ENCODE results near the gene KIF3C. TPM values are rescaled to one million over a fixed set of nuclear protein-coding genes. Genes with fewer than 3 reads are reported as not detected.

Gene KIF3C
- total RNA-seq, 1 experiment from 2014 or later = 41.4 TPM

- H3K14ac ChIP-seq (ENCODE audit: insufficient read depth, low read length) = no peak overlapping the region
- no peaks in the 10 kb centered on the region for H3K9me3 ChIP-seq (ENCODE audit: control insufficient read depth, low read depth, low read length)
- H3K9ac ChIP-seq (ENCODE audit: extremely low read depth, insufficient read length, low read length) = no peak overlapping the region
- H3K18ac ChIP-seq (ENCODE audit: insufficient read length, low read depth, low read length) = no peak overlapping the region
- H3K27me3 Mint-ChIP-seq (ENCODE audit: low read depth) = no peaks in the 10 kb centered on the region
- no peak overlapping the region for H2BK120ac ChIP-seq (ENCODE audit: low read depth, low read length, poor library complexity, severe bottlenecking)
- H4K8ac ChIP-seq (replicated peaks; ENCODE audit: insufficient read length, low read depth, low read length) = no peak overlapping the region
- H4K5ac ChIP-seq (ENCODE audit: insufficient read length, low read depth, low read length) = no peak overlapping the region
- H3K56ac ChIP-seq (ENCODE audit: insufficient read length, low read depth, low read length) = no peak overlapping the region
- H3K27ac Mint-ChIP-seq = no peak overlapping the region
- no peak overlapping the region for H3K27ac ChIP-seq (ENCODE audit: insufficient read length, low read depth, low read length)
- H2BK12ac ChIP-seq (ENCODE audit: insufficient read length, low read depth, low read length) = no peak overlapping the region
- H3K4me3 Mint-ChIP-seq = no peak overlapping the region
- no peaks in the 10 kb centered on the region for H4K20me1 ChIP-seq (ENCODE audit: control insufficient read depth, insufficient read depth, insufficient read length)
- WGBS (ENCODE audit: extremely low coverage, insufficient read length, low lambda C conversion rate) = no CpG with 5 or more reads among the region's 3 CpGs
- H3K27me3 ChIP-seq (ENCODE audit: insufficient read depth, low read length) = no peaks in the 10 kb centered on the region
- no peak overlapping the region for H2AK5ac ChIP-seq (ENCODE audit: insufficient read length, low read length)
- no peak overlapping the region for H3K4me2 ChIP-seq (ENCODE audit: insufficient read depth, insufficient read length, low read length)
- no peak overlapping the region for H3K23ac ChIP-seq (ENCODE audit: insufficient read length, low read depth, low read length)
- no peak overlapping the region for H2BK5ac ChIP-seq (ENCODE audit: insufficient read length, low read length)
- 0 out of 2 replicates have a peak, but pooled peaks cover 2% of the 10 kb centered on the region for H3K4me1 ChIP-seq (ENCODE audit: insufficient read depth, low read length)
- DNase-seq = no peak
- H2BK20ac ChIP-seq (ENCODE audit: low read depth, low read length, poor library complexity, severe bottlenecking) = no peak overlapping the region
- TF ChIP-seq, protein P1, sequence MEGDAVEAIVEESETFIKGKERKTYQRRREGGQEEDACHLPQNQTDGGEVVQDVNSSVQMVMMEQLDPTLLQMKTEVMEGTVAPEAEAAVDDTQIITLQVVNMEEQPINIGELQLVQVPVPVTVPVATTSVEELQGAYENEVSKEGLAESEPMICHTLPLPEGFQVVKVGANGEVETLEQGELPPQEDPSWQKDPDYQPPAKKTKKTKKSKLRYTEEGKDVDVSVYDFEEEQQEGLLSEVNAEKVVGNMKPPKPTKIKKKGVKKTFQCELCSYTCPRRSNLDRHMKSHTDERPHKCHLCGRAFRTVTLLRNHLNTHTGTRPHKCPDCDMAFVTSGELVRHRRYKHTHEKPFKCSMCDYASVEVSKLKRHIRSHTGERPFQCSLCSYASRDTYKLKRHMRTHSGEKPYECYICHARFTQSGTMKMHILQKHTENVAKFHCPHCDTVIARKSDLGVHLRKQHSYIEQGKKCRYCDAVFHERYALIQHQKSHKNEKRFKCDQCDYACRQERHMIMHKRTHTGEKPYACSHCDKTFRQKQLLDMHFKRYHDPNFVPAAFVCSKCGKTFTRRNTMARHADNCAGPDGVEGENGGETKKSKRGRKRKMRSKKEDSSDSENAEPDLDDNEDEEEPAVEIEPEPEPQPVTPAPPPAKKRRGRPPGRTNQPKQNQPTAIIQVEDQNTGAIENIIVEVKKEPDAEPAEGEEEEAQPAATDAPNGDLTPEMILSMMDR (conservative IDR thresholded peaks at IDR 0.05) = no peak
- H3T11ph ChIP-seq (ENCODE audit: low read length) = no peak overlapping the region
- peaks cover 0 to 5% of the 10 kb centered on the region in 2 experiments; a peak in 1 of 5 replicates for H3K9me3 Mint-ChIP-seq
- no peak overlapping the region for H2AFZ ChIP-seq (ENCODE audit: low read length)
- H3K79me1 ChIP-seq (ENCODE audit: insufficient read depth, low read depth, low read length, poor library complexity, severe bottlenecking) = no peaks in the 10 kb centered on the region
- H3K79me2 ChIP-seq (ENCODE audit: insufficient read depth, low read length) = no peaks in the 10 kb centered on the region
- no peak overlapping the region for H2BK15ac ChIP-seq (ENCODE audit: low read depth, low read length)
- H4K91ac ChIP-seq (ENCODE audit: insufficient read length, low read depth, low read length) = no peak overlapping the region
- no peaks in the 10 kb centered on the region for H3K23me2 ChIP-seq (ENCODE audit: insufficient read length, low read depth, low read length, poor library complexity, severe bottlenecking)
- H3K36me3 Mint-ChIP-seq (ENCODE audit: insufficient read depth in 1 of 3, low read depth in 3 of 3) = no peaks in the 10 kb centered on the region
- peaks cover 18 to 26% of the 10 kb centered on the region in 2 experiments for H3K4me1 Mint-ChIP-seq
- no peak overlapping the region for H3K4ac ChIP-seq (ENCODE audit: low read depth, low read length)
Measured at GRCh38 chr2:26010943-26011342, 28.6 kb upstream of the KIF3C start.
